Muscle layer of duodenum (tissue), 2 donors: Measurements from ENCODE around the gene PSORS1C1.

ENCODE experiments used
- H3K27ac ChIP-seq: one replicate; pipeline ENCODE4 v1.7.0; 2013; ENCODE audit warnings: mild to moderate bottlenecking, low read length
- H3K27me3 ChIP-seq: one replicate; pipeline ENCODE4 v1.7.0; 2013; ENCODE audit warnings: low read depth, mild to moderate bottlenecking, control low read depth, low read length
- H3K36me3 ChIP-seq, 2 donors: one replicate each; pipeline ENCODE4 v1.7.0; 2013; ENCODE audit warnings: low read length in 2 of 2, control low read depth in 1 of 2, mild to moderate bottlenecking in 1 of 2; ENCODE audit not compliant: insufficient read depth in 2 of 2, control insufficient read depth in 1 of 2
- H3K4me1 ChIP-seq, 2 donors: one replicate each; pipeline ENCODE4 v1.7.0; 2013; ENCODE audit warnings: low read length in 2 of 2, mild to moderate bottlenecking in 2 of 2, control low read depth in 1 of 2, moderate library complexity in 1 of 2; ENCODE audit not compliant: insufficient read depth in 2 of 2, control insufficient read depth in 1 of 2
- H3K4me3 ChIP-seq, 2 donors: one replicate each; pipeline ENCODE4 v1.7.0; 2013; ENCODE audit warnings: low read length in 2 of 2, low read depth in 1 of 2, mild to moderate bottlenecking in 1 of 2
- H3K9me3 ChIP-seq, 2 donors: one replicate each; pipeline ENCODE4 v1.7.0; 2013; ENCODE audit warnings: low read length in 2 of 2, control low read depth in 1 of 2, mild to moderate bottlenecking in 1 of 2; ENCODE audit not compliant: control insufficient read depth in 1 of 2
- donor health status: healthy.

The PSORS1C1 gene

GRCh38 chr6:31131595-31131994, 17.0 kb downstream of the PSORS1C1 start:
- Histone ChIP-seq H3K9me3 (no peaks in the 10 kb centered on the region), H3K27ac (no peak overlapping the region), H3K27me3 (no peaks in the 10 kb centered on the region), H3K4me3 (no peak overlapping the region), H3K4me1 (no peaks in the 10 kb centered on the region), H3K36me3 (no peaks in the 10 kb centered on the region)

GRCh38 chr6:31132806-31133205, 18.2 kb downstream of the PSORS1C1 start:
- Histone ChIP-seq H3K27ac (no peak overlapping the region), H3K27me3 (no peaks in the 10 kb centered on the region), H3K4me3 (no peak overlapping the region), H3K9me3 (no peaks in the 10 kb centered on the region), H3K36me3 (no peaks in the 10 kb centered on the region), H3K4me1 (no peaks in the 10 kb centered on the region)

GRCh38 chr6:31135710-31136109, 21.1 kb downstream of the PSORS1C1 start:
- H3K27me3 ChIP-seq = no peaks in the 10 kb centered on the region
- peaks cover 0 to 4% of the 10 kb centered on the region in 2 donors for H3K4me1 ChIP-seq
- no peaks in the 10 kb centered on the region for H3K36me3 ChIP-seq
- no peak overlapping the region for H3K27ac ChIP-seq
- H3K4me3 ChIP-seq = no peak overlapping the region
- H3K9me3 ChIP-seq = no peaks in the 10 kb centered on the region

GRCh38 chr6:31138982-31139381, 24.4 kb downstream of the PSORS1C1 start, which contains the start of gene PSORS1C2:
Gene PSORS1C2, minus strand, starts transcription at chr6:31139066. Its CDS starts 40 bp downstream, at chr6:31139026.
- Histone ChIP-seq H3K27me3 (no peaks in the 10 kb centered on the region), H3K9me3 (no peaks in the 10 kb centered on the region), H3K4me3 (no peak within 1 kb of the TSS), H3K27ac (no peak within 1 kb of the TSS), H3K36me3 (no peaks in the 10 kb centered on the region), H3K4me1 (peaks cover 0 to 15% of the 10 kb centered on the region in 2 donors)

- no peak overlapping the region for H3K27ac ChIP-seq
- no peak overlapping the region for H3K4me3 ChIP-seq
- peaks cover 0 to 15% of the 10 kb centered on the region in 2 donors for H3K4me1 ChIP-seq
- peaks cover 0 to 4% of the 10 kb centered on the region in 2 donors for H3K36me3 ChIP-seq
- no peaks in the 10 kb centered on the region for H3K9me3 ChIP-seq
- no peaks in the 10 kb centered on the region for H3K27me3 ChIP-seq
Observed at GRCh38 chr6:31139599-31139998, 25.0 kb downstream of the PSORS1C1 start.

GRCh38 chr6:31140643-31141042, 26.0 kb downstream of the PSORS1C1 start:
- no peak overlapping the region for H3K4me3 ChIP-seq
- H3K27ac ChIP-seq = no peak overlapping the region
- no peaks in the 10 kb centered on the region for H3K9me3 ChIP-seq
- peaks cover 0 to 14% of the 10 kb centered on the region in 2 donors for H3K36me3 ChIP-seq
- no peaks in the 10 kb centered on the region for H3K27me3 ChIP-seq
- peaks cover 0 to 15% of the 10 kb centered on the region in 2 donors for H3K4me1 ChIP-seq

GRCh38 chr6:31142361-31142761, 27.8 kb downstream of the PSORS1C1 start:
- Histone ChIP-seq H3K9me3 (no peaks in the 10 kb centered on the region), H3K27me3 (no peaks in the 10 kb centered on the region), H3K4me1 (peaks cover 0 to 15% of the 10 kb centered on the region in 2 donors), H3K4me3 (no peak overlapping the region), H3K27ac (no peak overlapping the region), H3K36me3 (peaks cover 0 to 21% of the 10 kb centered on the region in 2 donors)

GRCh38 chr6:31143148-31143547, 28.5 kb downstream of the PSORS1C1 start:
- Histone ChIP-seq H3K4me3 (no peak overlapping the region), H3K9me3 (no peaks in the 10 kb centered on the region), H3K27ac (no peak overlapping the region), H3K36me3 (peaks cover 0 to 21% of the 10 kb centered on the region in 2 donors), H3K4me1 (peaks cover 0 to 15% of the 10 kb centered on the region in 2 donors), H3K27me3 (no peaks in the 10 kb centered on the region)

GRCh38 chr6:31144296-31144969, 29.8 kb downstream of the PSORS1C1 start:
- H3K27me3 ChIP-seq = no peaks in the 10 kb centered on the region
- no peaks in the 10 kb centered on the region for H3K9me3 ChIP-seq
- no peak overlapping the region for H3K27ac ChIP-seq
- peaks cover 0 to 14% of the 10 kb centered on the region in 2 donors for H3K4me1 ChIP-seq
- H3K4me3 ChIP-seq = no peak overlapping the region
- peaks cover 0 to 25% of the 10 kb centered on the region in 2 donors for H3K36me3 ChIP-seq

- Histone ChIP-seq H3K4me1 (peaks cover 0 to 11% of the 10 kb centered on the region in 2 donors), H3K9me3 (no peaks in the 10 kb centered on the region), H3K4me3 (no peak overlapping the region), H3K27me3 (no peaks in the 10 kb centered on the region), H3K36me3 (peaks cover 1 to 25% of the 10 kb centered on the region in 2 donors), H3K27ac (no peak overlapping the region)
Observed at GRCh38 chr6:31144970-31145340, 30.4 kb downstream of the PSORS1C1 start.

GRCh38 chr6:31145386-31145785, 30.8 kb downstream of the PSORS1C1 start:
- H3K4me1 ChIP-seq = peaks cover 0 to 11% of the 10 kb centered on the region in 2 donors
- no peak overlapping the region for H3K4me3 ChIP-seq
- no peak overlapping the region for H3K27ac ChIP-seq
- H3K36me3 ChIP-seq = peaks cover 5 to 29% of the 10 kb centered on the region in 2 donors
- H3K9me3 ChIP-seq = no peaks in the 10 kb centered on the region
- H3K27me3 ChIP-seq = no peaks in the 10 kb centered on the region
